GM12875 (cell line): ENCODE measurements around the gene PIGR.

Source experiments
- H3K4me3 ChIP-seq: one replicate; pipeline ENCODE4 v1.5.1; 2011; ENCODE audit warnings: low read depth, low read length, control low read depth
- TF ChIP-seq, protein P1 (sequence below): IDR thresholded peaks from 2 replicates; pipeline ENCODE4 v1.5.1; 2011; ENCODE audit warnings: low read depth, mild to moderate bottlenecking, control low read depth, inconsistent platforms, low read length, moderate library complexity, borderline replicate concordance; ENCODE audit not compliant: insufficient read depth

PIGR gene

GRCh38 chr1:206909883-206910318, 36.4 kb downstream of the PIGR start:
- TF ChIP-seq, protein P1, sequence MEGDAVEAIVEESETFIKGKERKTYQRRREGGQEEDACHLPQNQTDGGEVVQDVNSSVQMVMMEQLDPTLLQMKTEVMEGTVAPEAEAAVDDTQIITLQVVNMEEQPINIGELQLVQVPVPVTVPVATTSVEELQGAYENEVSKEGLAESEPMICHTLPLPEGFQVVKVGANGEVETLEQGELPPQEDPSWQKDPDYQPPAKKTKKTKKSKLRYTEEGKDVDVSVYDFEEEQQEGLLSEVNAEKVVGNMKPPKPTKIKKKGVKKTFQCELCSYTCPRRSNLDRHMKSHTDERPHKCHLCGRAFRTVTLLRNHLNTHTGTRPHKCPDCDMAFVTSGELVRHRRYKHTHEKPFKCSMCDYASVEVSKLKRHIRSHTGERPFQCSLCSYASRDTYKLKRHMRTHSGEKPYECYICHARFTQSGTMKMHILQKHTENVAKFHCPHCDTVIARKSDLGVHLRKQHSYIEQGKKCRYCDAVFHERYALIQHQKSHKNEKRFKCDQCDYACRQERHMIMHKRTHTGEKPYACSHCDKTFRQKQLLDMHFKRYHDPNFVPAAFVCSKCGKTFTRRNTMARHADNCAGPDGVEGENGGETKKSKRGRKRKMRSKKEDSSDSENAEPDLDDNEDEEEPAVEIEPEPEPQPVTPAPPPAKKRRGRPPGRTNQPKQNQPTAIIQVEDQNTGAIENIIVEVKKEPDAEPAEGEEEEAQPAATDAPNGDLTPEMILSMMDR, result no peak
- peak overlapping the region; percentile 31 for H3K4me3 ChIP-seq

- peak overlapping the region; percentile 31 for H3K4me3 ChIP-seq
- TF ChIP-seq, protein P1, result no peak
Observed at GRCh38 chr1:206909161-206909882, 36.9 kb downstream of the PIGR start.

GRCh38 chr1:206908038-206908437, 38.2 kb downstream of the PIGR start:
- TF ChIP-seq, protein P1, result no peak
- no peak overlapping the region for H3K4me3 ChIP-seq

- no peak overlapping the region for H3K4me3 ChIP-seq
- TF ChIP-seq, protein P1, result no peak
Observed at GRCh38 chr1:206907304-206907991, 38.8 kb downstream of the PIGR start.

DNA sequence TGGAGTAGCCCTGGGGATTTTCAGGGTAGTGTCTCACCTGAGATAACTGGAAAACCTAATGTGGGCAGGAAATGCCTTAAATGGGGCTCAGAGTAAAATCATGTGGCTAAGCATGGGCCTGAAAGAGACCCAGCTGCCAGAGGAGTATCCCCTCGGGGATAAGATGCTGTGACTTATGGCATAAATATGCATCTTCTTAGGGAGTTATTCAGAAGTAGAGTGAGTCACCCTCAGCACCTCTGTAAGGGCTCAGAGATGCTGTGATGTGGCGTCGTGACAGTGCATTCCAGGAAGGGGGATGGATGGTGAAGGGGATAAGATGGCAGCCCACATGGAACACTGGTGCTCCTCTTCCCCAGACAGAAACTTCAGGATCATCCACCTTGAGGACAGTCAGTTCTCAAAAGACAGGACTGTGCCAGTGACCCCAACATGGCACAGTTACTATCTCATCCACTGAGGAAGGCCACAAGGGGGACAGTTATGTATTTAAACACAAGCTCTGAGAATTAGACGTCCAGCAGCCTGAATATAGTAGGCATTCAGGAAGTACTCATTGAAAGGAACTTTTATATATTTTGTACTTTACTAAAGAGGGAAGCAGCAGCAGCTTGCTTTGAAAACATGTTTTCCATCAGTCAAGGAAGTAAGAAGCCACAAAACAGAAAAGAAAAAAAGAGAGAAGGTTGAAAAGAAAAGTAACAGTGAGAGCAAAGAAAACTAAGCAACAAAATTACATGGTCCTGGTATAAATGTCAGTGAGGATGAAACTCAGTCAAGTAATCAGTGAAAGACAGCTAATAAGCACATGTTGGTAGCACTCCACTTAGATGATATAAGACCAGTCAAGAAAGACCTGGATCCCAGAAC, 40.7 kb downstream of the PIGR start:
- TF ChIP-seq, protein P1, result no peak

GRCh38 chr1:206904423-206905142, 41.7 kb downstream of the PIGR start:
- no peak overlapping the region for H3K4me3 ChIP-seq
- TF ChIP-seq, protein P1, result no peak

More for the DNA sequence above, 40.7 kb downstream of the PIGR start:
- no peak overlapping the region for H3K4me3 ChIP-seq
